ENCODE results near the gene ZNF280A.

- TF ChIP-seq ZNF70 (CRISPR knock-in tag; IDR thresholded peaks at IDR 0.05): no peak
- TF ChIP-seq ZFP30 (CRISPR knock-in tag; IDR thresholded peaks at IDR 0.05): no peak
- TF ChIP-seq RARB (CRISPR knock-in tag; IDR thresholded peaks at IDR 0.05): no peak
- TF ChIP-seq ZFP3 (CRISPR knock-in tag; IDR thresholded peaks at IDR 0.05): no peak
- no peak for TF ChIP-seq SNAI2 (CRISPR knock-in tag; IDR thresholded peaks at IDR 0.05)
- TF ChIP-seq CSRNP3 (CRISPR knock-in tag; IDR thresholded peaks at IDR 0.05): no peak
- no peak for TF ChIP-seq TOX (CRISPR knock-in tag; IDR thresholded peaks at IDR 0.05; ENCODE audit: borderline replicate concordance)
- TF ChIP-seq ZNF8 (CRISPR knock-in tag; IDR thresholded peaks at IDR 0.05): no peak
- no peak for TF ChIP-seq PATZ1 (CRISPR knock-in tag; IDR thresholded peaks at IDR 0.05; ENCODE audit: borderline replicate concordance)
- TF ChIP-seq BACH2 (CRISPR knock-in tag; IDR thresholded peaks at IDR 0.05; ENCODE audit: borderline replicate concordance): no peak
- TF ChIP-seq ARNTL (CRISPR knock-in tag; IDR thresholded peaks at IDR 0.05; ENCODE audit: borderline replicate concordance, low read depth): no peak
- TF ChIP-seq ISL1 (CRISPR knock-in tag; IDR thresholded peaks at IDR 0.05): no peak
- TF ChIP-seq ZNF565 (CRISPR knock-in tag; conservative IDR thresholded peaks at IDR 0.05; ENCODE audit: low read depth): no peak
Measured at GRCh38 chr22:22527312-22527711, 7.2 kb upstream of the ZNF280A start.

Measured in SK-N-SH treated with all-trans-retinoic acid at 6 μM for 48 hours (cell line).